ENCODE data around the gene SYNGR3. TPM values are rescaled to one million over a fixed set of nuclear protein-coding genes. Genes with fewer than 3 reads are reported as not detected.
A peak's percentile ranks its signal among the peaks of the same experiment; 100 is the strongest.

Gene SYNGR3
- total and polyA plus RNA-seq, 2 of the 13 experiments (the other 11 are each of a cell fraction or from before 2014, with no cell fraction given): 0.97 to 5.7 TPM

DNA sequence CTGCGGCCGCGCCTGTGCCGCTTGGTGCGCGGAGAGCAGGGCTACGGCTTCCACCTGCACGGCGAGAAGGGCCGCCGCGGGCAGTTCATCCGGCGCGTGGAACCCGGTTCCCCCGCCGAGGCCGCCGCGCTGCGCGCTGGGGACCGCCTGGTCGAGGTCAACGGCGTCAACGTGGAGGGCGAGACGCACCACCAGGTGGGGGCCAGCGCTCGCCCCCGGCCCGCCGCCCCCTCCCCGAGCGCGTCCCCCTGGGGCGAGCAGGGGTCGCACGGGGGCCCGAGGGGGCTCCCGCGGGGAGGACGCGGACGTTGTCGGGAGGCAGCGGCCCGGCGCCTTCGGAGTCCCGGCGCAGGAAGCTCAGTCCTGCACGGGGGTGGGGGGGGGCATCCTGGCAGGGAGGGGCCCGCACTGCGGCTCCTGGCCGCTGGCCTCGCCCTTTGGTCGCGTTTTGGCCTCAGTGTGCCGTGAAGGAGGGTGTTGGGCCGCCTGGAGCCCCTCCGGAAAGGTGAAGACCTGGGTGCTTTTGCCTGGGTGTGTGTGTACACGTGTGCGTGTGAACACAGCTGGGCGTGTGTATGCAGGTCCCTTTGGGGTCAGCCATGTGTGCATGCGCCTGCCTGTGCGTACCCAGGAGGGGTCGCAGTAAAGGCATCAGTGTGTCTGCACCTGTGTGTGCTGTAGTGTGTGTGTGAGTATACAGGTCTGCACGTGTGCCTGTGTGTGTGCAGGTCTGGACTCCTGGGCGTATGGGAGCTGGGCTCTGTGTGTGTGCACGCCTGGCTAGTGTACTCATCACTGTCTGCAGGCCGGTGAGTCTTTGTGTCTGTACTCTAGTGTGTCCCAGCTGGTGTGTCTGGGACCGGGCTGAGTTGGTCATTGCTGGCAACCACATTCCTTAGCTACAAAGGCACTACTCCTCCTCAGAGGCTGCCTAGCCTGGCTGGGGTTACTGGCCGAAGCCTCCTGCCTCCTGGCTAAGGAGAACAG lies 37.5 kb downstream of the SYNGR3 start (continued):
- TF ChIP-seq, protein P1, sequence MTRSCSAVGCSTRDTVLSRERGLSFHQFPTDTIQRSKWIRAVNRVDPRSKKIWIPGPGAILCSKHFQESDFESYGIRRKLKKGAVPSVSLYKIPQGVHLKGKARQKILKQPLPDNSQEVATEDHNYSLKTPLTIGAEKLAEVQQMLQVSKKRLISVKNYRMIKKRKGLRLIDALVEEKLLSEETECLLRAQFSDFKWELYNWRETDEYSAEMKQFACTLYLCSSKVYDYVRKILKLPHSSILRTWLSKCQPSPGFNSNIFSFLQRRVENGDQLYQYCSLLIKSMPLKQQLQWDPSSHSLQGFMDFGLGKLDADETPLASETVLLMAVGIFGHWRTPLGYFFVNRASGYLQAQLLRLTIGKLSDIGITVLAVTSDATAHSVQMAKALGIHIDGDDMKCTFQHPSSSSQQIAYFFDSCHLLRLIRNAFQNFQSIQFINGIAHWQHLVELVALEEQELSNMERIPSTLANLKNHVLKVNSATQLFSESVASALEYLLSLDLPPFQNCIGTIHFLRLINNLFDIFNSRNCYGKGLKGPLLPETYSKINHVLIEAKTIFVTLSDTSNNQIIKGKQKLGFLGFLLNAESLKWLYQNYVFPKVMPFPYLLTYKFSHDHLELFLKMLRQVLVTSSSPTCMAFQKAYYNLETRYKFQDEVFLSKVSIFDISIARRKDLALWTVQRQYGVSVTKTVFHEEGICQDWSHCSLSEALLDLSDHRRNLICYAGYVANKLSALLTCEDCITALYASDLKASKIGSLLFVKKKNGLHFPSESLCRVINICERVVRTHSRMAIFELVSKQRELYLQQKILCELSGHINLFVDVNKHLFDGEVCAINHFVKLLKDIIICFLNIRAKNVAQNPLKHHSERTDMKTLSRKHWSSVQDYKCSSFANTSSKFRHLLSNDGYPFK (CRISPR knock-in tag; IDR thresholded peaks at IDR 0.05; ENCODE audit: borderline replicate concordance): peak; percentile 24; the same call in 1 of the 2 replicates
- TF ChIP-seq HMGA1 (CRISPR knock-in tag; conservative IDR thresholded peaks at IDR 0.05) (no peak), SAFB2 (CRISPR knock-in tag; IDR thresholded peaks at IDR 0.05; ENCODE audit: borderline replicate concordance, low read depth) (no peak), ETV6 (CRISPR knock-in tag; conservative IDR thresholded peaks at IDR 0.05) (no peak), SP4 (CRISPR knock-in tag; IDR thresholded peaks at IDR 0.05) (no peak; the same call in 1 of the 2 replicates), NR2F6 (IDR thresholded peaks at IDR 0.05) (no peak), NR2F6 (CRISPR knock-in tag; IDR thresholded peaks at IDR 0.05) (peak; percentile 43; the same call in 1 of the 2 replicates), RBFOX2 (IDR thresholded peaks at IDR 0.05; ENCODE audit: low read depth, low read length) (0 out of 2 replicates have a peak, but pooled peaks have one; percentile 20), RAD21 (CRISPR knock-in tag; IDR thresholded peaks at IDR 0.05) (0 out of 2 replicates have a peak, but pooled peaks have one; percentile 18), SRSF1 (optimal IDR thresholded peaks at IDR 0.05; ENCODE audit: low read depth, low read length) (no peak), KMT2A (CRISPR knock-in tag; IDR thresholded peaks at IDR 0.05) (no peak), ZNF766 (CRISPR knock-in tag; IDR thresholded peaks at IDR 0.05; ENCODE audit: borderline replicate concordance) (no peak), ZNF577 (CRISPR knock-in tag; IDR thresholded peaks at IDR 0.05; ENCODE audit: borderline replicate concordance, low read depth) (no peak), ZNF235 (CRISPR knock-in tag; IDR thresholded peaks at IDR 0.05; ENCODE audit: borderline replicate concordance) (no peak), RXRA (CRISPR knock-in tag; IDR thresholded peaks at IDR 0.05) (peak; percentile 51; the same call in 1 of the 2 replicates), ZSCAN25 (CRISPR knock-in tag; IDR thresholded peaks at IDR 0.05) (no peak)
- TF ChIP-seq, protein P2, sequence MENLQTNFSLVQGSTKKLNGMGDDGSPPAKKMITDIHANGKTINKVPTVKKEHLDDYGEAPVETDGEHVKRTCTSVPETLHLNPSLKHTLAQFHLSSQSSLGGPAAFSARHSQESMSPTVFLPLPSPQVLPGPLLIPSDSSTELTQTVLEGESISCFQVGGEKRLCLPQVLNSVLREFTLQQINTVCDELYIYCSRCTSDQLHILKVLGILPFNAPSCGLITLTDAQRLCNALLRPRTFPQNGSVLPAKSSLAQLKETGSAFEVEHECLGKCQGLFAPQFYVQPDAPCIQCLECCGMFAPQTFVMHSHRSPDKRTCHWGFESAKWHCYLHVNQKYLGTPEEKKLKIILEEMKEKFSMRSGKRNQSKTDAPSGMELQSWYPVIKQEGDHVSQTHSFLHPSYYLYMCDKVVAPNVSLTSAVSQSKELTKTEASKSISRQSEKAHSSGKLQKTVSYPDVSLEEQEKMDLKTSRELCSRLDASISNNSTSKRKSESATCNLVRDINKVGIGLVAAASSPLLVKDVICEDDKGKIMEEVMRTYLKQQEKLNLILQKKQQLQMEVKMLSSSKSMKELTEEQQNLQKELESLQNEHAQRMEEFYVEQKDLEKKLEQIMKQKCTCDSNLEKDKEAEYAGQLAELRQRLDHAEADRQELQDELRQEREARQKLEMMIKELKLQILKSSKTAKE (CRISPR knock-in tag; IDR thresholded peaks at IDR 0.05; ENCODE audit: borderline replicate concordance): peak; percentile 29; the same call in 1 of the 2 replicates
- TF ChIP-seq, protein P3, sequence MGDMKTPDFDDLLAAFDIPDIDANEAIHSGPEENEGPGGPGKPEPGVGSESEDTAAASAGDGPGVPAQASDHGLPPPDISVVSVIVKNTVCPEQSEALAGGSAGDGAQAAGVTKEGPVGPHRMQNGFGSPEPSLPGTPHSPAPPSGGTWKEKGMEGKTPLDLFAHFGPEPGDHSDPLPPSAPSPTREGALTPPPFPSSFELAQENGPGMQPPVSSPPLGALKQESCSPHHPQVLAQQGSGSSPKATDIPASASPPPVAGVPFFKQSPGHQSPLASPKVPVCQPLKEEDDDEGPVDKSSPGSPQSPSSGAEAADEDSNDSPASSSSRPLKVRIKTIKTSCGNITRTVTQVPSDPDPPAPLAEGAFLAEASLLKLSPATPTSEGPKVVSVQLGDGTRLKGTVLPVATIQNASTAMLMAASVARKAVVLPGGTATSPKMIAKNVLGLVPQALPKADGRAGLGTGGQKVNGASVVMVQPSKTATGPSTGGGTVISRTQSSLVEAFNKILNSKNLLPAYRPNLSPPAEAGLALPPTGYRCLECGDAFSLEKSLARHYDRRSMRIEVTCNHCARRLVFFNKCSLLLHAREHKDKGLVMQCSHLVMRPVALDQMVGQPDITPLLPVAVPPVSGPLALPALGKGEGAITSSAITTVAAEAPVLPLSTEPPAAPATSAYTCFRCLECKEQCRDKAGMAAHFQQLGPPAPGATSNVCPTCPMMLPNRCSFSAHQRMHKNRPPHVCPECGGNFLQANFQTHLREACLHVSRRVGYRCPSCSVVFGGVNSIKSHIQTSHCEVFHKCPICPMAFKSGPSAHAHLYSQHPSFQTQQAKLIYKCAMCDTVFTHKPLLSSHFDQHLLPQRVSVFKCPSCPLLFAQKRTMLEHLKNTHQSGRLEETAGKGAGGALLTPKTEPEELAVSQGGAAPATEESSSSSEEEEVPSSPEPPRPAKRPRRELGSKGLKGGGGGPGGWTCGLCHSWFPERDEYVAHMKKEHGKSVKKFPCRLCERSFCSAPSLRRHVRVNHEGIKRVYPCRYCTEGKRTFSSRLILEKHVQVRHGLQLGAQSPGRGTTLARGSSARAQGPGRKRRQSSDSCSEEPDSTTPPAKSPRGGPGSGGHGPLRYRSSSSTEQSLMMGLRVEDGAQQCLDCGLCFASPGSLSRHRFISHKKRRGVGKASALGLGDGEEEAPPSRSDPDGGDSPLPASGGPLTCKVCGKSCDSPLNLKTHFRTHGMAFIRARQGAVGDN (CRISPR knock-in tag; IDR thresholded peaks at IDR 0.05): peak; percentile 74
- TF ChIP-seq, protein P4, sequence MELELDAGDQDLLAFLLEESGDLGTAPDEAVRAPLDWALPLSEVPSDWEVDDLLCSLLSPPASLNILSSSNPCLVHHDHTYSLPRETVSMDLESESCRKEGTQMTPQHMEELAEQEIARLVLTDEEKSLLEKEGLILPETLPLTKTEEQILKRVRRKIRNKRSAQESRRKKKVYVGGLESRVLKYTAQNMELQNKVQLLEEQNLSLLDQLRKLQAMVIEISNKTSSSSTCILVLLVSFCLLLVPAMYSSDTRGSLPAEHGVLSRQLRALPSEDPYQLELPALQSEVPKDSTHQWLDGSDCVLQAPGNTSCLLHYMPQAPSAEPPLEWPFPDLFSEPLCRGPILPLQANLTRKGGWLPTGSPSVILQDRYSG (CRISPR knock-in tag; IDR thresholded peaks at IDR 0.05): no peak

Measured in HepG2 (cell line).